ENCODE data around the gene AANAT. TPM values are rescaled to one million over a fixed set of nuclear protein-coding genes. Genes with fewer than 3 reads are reported as not detected.
A peak's percentile ranks its signal among the peaks of the same experiment; 100 is the strongest.

The AANAT gene
- not detected for total RNA-seq (ENCODE audit: unreplicated experiment)
- long read RNA-seq: 0 reads

DNA sequence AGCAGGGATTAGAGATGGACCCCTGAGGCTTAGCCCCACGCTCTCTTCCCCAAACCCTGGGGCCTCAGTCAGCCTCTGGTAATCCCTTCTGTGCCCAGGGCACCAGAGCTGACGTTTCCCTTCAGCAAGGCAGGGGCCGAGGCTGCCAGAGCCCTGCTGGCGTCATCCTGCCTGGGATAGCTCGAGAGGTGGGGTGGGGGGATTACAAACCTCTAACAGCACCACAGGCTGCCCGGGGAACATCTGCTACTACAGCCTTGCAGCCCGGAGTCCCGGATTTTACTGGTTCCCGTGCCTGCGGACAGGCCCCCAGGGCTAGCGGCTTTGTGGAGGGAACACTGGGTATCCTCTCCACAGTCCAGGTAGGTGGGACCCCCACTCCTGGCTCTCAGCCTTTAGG lies at the start of gene AANAT:
Gene AANAT (plus strand): TSS at position 238 of the 400 bp plus-strand sequence. CDS start 1,144 bp downstream, outside the sequence.
- DNase-seq (ENCODE audit: low spot score): no peak
- peaks cover 5% of the 10 kb centered on the region for H3K4me1 Mint-ChIP-seq (ENCODE audit: unreplicated experiment)
- peaks cover 4% of the 10 kb centered on the region for H3K36me3 Mint-ChIP-seq (ENCODE audit: low read depth, unreplicated experiment)
- H3K4me3 Mint-ChIP-seq (ENCODE audit: unreplicated experiment): no peak within 1 kb of the TSS
- no peak for TF ChIP-seq CTCF (IDR thresholded peaks at IDR 0.05; ENCODE audit: unreplicated experiment)
- no peaks in the 10 kb centered on the region for H3K9me3 Mint-ChIP-seq (ENCODE audit: unreplicated experiment)
- no peak within 1 kb of the TSS for H3K27ac Mint-ChIP-seq (ENCODE audit: unreplicated experiment)
- peaks cover 8% of the 10 kb centered on the region for H3K27me3 Mint-ChIP-seq (ENCODE audit: unreplicated experiment)

DNA sequence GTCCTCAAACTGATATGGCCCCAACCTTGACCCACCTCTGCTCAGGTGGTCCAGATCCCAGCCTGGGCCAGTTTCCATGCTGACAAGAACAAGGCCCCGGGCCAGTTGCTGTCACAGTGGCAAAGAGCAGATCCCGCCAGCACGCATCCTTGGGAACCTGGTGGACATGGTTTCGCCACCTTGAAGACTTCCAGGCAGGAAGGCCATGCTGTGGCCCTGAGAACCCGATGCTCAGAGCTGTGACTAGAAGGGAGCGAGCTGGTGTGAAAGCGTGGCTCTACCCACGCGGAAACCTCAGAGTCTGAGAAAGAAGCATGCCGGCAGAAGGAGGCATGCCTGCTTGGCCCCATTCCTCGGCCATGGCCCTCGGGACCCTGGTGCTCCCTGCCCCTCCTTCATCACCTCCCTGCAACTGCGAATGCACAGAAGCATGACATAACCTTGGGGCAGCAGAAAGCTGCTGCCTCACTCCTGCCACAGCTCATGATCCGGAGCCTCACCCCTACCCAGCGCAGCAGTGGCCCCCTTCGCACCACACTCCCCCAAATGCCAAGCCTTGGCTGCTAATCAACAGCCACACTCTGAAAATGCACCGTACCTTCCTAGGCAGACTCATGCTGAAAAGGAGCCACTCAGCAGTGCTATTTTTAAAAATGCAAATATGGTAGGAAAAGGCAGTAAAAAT lies 47.7 kb upstream of the AANAT start:
- no peak overlapping the region for H3K4me3 Mint-ChIP-seq (ENCODE audit: unreplicated experiment)
- DNase-seq (ENCODE audit: low spot score): no peak
- H3K9me3 Mint-ChIP-seq (ENCODE audit: unreplicated experiment): no peaks in the 10 kb centered on the region
- H3K4me1 Mint-ChIP-seq (ENCODE audit: unreplicated experiment): peaks cover 40% of the 10 kb centered on the region
- no peak for TF ChIP-seq CTCF (IDR thresholded peaks at IDR 0.05; ENCODE audit: unreplicated experiment)
- no peak overlapping the region for H3K27ac Mint-ChIP-seq (ENCODE audit: unreplicated experiment)
- H3K27me3 Mint-ChIP-seq (ENCODE audit: unreplicated experiment): peaks cover 7% of the 10 kb centered on the region
- peaks cover 5% of the 10 kb centered on the region for H3K36me3 Mint-ChIP-seq (ENCODE audit: low read depth, unreplicated experiment)

GRCh38 chr17:76420356-76421043 lies 46.9 kb upstream of the AANAT start:
- peaks cover 43% of the 10 kb centered on the region for H3K4me1 Mint-ChIP-seq (ENCODE audit: unreplicated experiment)
- H3K36me3 Mint-ChIP-seq (ENCODE audit: low read depth, unreplicated experiment): peaks cover 5% of the 10 kb centered on the region
- H3K9me3 Mint-ChIP-seq (ENCODE audit: unreplicated experiment): no peaks in the 10 kb centered on the region
- peak overlapping the region; percentile 28 for H3K4me3 Mint-ChIP-seq (ENCODE audit: unreplicated experiment)
- no peak for DNase-seq (ENCODE audit: low spot score)
- no peak for TF ChIP-seq CTCF (IDR thresholded peaks at IDR 0.05; ENCODE audit: unreplicated experiment)
- H3K27ac Mint-ChIP-seq (ENCODE audit: unreplicated experiment): no peak overlapping the region
- peaks cover 7% of the 10 kb centered on the region for H3K27me3 Mint-ChIP-seq (ENCODE audit: unreplicated experiment)

DNA sequence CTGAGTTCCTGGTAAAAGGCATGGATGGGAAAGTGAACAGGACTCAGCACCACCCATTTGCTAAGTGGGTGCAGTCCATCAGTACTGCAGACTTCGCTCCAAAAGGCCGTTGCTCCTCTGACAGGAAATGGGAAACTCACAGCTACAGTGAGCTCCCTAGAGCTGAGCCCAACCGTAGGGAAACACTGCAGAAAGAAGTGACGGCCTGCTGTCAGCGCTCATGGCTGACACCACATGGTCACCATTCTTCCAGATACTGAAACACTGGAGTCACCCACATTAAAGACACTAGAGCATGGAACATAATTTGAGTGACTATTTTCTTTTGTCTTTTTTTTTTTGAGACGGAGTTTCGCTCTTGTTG lies 46.4 kb upstream of the AANAT start:
- peaks cover 47% of the 10 kb centered on the region for H3K4me1 Mint-ChIP-seq (ENCODE audit: unreplicated experiment)
- peaks cover 5% of the 10 kb centered on the region for H3K36me3 Mint-ChIP-seq (ENCODE audit: low read depth, unreplicated experiment)
- no peak overlapping the region for H3K4me3 Mint-ChIP-seq (ENCODE audit: unreplicated experiment)
- no peaks in the 10 kb centered on the region for H3K9me3 Mint-ChIP-seq (ENCODE audit: unreplicated experiment)
- TF ChIP-seq CTCF (IDR thresholded peaks at IDR 0.05; ENCODE audit: unreplicated experiment): no peak
- no peak for DNase-seq (ENCODE audit: low spot score)
- peaks cover 7% of the 10 kb centered on the region for H3K27me3 Mint-ChIP-seq (ENCODE audit: unreplicated experiment)
- no peak overlapping the region for H3K27ac Mint-ChIP-seq (ENCODE audit: unreplicated experiment)

GRCh38 chr17:76422406-76422805 lies 45.0 kb upstream of the AANAT start:
- Mint-ChIP-seq H3K4me1 (ENCODE audit: unreplicated experiment) (peaks cover 56% of the 10 kb centered on the region), H3K27ac (ENCODE audit: unreplicated experiment) (peak overlapping the region; percentile 44), H3K9me3 (ENCODE audit: unreplicated experiment) (no peaks in the 10 kb centered on the region)

More at GRCh38 chr17:76422406-76422805, 45.0 kb upstream of the AANAT start:
- H3K27me3 Mint-ChIP-seq (ENCODE audit: unreplicated experiment): peaks cover 7% of the 10 kb centered on the region
- H3K36me3 Mint-ChIP-seq (ENCODE audit: low read depth, unreplicated experiment): peaks cover 4% of the 10 kb centered on the region
- no peak for DNase-seq (ENCODE audit: low spot score)
- no peak for TF ChIP-seq CTCF (IDR thresholded peaks at IDR 0.05; ENCODE audit: unreplicated experiment)
- peak overlapping the region; percentile 65 for H3K4me3 Mint-ChIP-seq (ENCODE audit: unreplicated experiment)

Measured in endothelial cell (in vitro differentiated cells).